Measurements from ENCODE around the gene TTLL11. TPM values are rescaled to one million over a fixed set of nuclear protein-coding genes. Genes with fewer than 3 reads are reported as not detected.

The TTLL11 gene
- total RNA-seq, 1 donor from 2014 or later: 23.9 TPM

DNA sequence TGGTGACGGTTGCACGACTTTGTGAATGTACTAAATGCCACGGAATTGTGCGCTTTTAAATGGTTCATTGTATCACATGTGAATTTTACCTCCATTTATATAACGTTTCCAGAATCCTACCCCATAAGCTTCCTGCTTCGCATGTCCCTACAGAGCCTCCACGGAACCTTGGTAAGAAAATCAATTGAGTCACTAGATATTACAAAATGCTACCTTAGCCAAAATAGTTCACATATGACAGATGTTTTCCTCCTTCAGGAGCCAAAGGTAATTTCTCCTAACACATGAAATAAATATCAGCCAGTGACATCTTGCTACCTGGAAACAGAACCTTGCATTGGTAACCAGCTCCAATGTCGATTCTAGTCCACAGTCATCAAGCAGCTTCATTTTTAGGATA is 125.1 kb downstream of the TTLL11 start:
- Mint-ChIP-seq H3K36me3 (ENCODE audit: unreplicated experiment) (peaks cover 14% of the 10 kb centered on the region), H3K27me3 (ENCODE audit: unreplicated experiment) (peaks cover 2% of the 10 kb centered on the region), H3K9me3 (ENCODE audit: unreplicated experiment) (peaks cover 5% of the 10 kb centered on the region), H3K4me3 (ENCODE audit: unreplicated experiment) (no peak overlapping the region), H3K27ac (ENCODE audit: unreplicated experiment) (no peak overlapping the region), H3K4me1 (ENCODE audit: low read depth, unreplicated experiment) (peaks cover 1% of the 10 kb centered on the region)
- DNase-seq: no peak
- TF ChIP-seq, protein P1, sequence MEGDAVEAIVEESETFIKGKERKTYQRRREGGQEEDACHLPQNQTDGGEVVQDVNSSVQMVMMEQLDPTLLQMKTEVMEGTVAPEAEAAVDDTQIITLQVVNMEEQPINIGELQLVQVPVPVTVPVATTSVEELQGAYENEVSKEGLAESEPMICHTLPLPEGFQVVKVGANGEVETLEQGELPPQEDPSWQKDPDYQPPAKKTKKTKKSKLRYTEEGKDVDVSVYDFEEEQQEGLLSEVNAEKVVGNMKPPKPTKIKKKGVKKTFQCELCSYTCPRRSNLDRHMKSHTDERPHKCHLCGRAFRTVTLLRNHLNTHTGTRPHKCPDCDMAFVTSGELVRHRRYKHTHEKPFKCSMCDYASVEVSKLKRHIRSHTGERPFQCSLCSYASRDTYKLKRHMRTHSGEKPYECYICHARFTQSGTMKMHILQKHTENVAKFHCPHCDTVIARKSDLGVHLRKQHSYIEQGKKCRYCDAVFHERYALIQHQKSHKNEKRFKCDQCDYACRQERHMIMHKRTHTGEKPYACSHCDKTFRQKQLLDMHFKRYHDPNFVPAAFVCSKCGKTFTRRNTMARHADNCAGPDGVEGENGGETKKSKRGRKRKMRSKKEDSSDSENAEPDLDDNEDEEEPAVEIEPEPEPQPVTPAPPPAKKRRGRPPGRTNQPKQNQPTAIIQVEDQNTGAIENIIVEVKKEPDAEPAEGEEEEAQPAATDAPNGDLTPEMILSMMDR (IDR thresholded peaks at IDR 0.05; ENCODE audit: partially characterized antibody, unreplicated experiment): no peak

DNA sequence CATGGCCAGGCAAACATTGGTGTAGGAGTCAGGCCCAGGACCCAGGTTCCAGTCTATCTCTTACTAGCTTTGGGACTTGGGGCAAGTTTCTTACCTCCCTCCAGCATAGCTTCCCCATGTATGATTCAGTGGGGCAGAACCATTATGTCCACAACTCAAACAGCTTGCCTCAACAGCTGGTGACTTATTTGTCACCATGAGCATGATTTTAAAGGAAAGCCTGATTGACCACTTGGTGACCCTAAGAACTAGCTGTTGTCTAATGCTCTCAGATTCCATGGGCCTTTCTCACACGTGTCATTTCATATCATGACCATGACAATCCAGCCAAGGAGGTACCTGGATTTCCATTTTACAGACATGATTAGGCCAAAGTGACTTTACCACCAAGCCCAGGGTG is 126.4 kb downstream of the TTLL11 start:
- Mint-ChIP-seq H3K4me3 (ENCODE audit: unreplicated experiment) (no peak overlapping the region), H3K27me3 (ENCODE audit: unreplicated experiment) (peaks cover 5% of the 10 kb centered on the region), H3K27ac (ENCODE audit: unreplicated experiment) (no peak overlapping the region), H3K4me1 (ENCODE audit: low read depth, unreplicated experiment) (peaks cover 1% of the 10 kb centered on the region), H3K36me3 (ENCODE audit: unreplicated experiment) (peaks cover 14% of the 10 kb centered on the region), H3K9me3 (ENCODE audit: unreplicated experiment) (peaks cover 4% of the 10 kb centered on the region)
- TF ChIP-seq, protein P1 (IDR thresholded peaks at IDR 0.05; ENCODE audit: partially characterized antibody, unreplicated experiment): no peak
- DNase-seq: no peak

DNA sequence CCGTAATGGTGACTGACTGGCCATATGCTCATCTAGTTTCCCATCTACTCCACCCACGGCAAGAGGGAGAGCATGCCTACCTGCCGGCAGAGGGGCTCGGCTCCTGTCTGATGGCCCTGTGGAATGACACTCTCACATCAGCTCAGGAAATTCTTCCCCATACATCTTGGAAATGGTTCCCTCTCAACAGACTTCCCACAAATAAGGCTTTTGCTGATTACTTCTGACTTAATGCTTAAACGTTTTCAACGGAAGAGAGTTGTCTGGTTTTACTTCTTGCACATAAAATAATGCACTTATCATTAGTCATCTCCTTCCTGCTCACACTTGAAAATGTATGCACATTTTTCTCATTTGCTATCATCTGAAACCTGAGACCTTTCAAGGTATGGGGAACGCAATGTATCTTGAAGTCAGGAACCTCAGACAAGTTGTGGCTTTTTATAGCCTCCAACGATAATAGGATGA is 129.5 kb downstream of the TTLL11 start:
- no peak overlapping the region for H3K4me3 Mint-ChIP-seq (ENCODE audit: unreplicated experiment)

DNA sequence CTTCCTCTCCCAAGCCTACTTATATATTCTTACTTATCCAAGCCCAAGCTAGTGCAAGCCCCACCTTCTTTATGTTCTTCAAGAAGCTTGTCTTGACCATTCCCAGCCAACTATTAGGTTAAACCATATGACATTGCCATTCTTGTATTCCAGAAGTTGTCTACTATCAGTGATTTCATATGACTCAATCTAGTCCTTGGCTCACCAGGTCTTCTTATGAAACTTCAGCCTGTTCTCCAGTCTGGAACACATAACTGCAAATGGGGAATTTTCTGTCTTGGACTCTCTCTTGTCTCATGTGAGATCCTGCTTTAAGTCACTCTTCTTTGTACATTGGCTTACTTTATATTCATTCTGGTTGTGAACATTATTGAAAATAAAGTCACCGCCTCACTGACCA is 130.7 kb downstream of the TTLL11 start:
- DNase-seq: no peak
- Mint-ChIP-seq H3K4me3 (ENCODE audit: unreplicated experiment) (no peak overlapping the region), H3K27me3 (ENCODE audit: unreplicated experiment) (peaks cover 6% of the 10 kb centered on the region), H3K27ac (ENCODE audit: unreplicated experiment) (no peak overlapping the region), H3K36me3 (ENCODE audit: unreplicated experiment) (peaks cover 4% of the 10 kb centered on the region), H3K4me1 (ENCODE audit: low read depth, unreplicated experiment) (no peaks in the 10 kb centered on the region), H3K9me3 (ENCODE audit: unreplicated experiment) (peaks cover 4% of the 10 kb centered on the region)
- TF ChIP-seq, protein P1 (IDR thresholded peaks at IDR 0.05; ENCODE audit: partially characterized antibody, unreplicated experiment): no peak

More for the DNA sequence above, 129.5 kb downstream of the TTLL11 start:
- H3K27ac Mint-ChIP-seq (ENCODE audit: unreplicated experiment): no peak overlapping the region
- H3K36me3 Mint-ChIP-seq (ENCODE audit: unreplicated experiment): peaks cover 4% of the 10 kb centered on the region
- H3K27me3 Mint-ChIP-seq (ENCODE audit: unreplicated experiment): peaks cover 5% of the 10 kb centered on the region
- DNase-seq: no peak
- H3K9me3 Mint-ChIP-seq (ENCODE audit: unreplicated experiment): peaks cover 4% of the 10 kb centered on the region
- H3K4me1 Mint-ChIP-seq (ENCODE audit: low read depth, unreplicated experiment): no peaks in the 10 kb centered on the region
- TF ChIP-seq, protein P1 (IDR thresholded peaks at IDR 0.05; ENCODE audit: partially characterized antibody, unreplicated experiment): no peak

DNA sequence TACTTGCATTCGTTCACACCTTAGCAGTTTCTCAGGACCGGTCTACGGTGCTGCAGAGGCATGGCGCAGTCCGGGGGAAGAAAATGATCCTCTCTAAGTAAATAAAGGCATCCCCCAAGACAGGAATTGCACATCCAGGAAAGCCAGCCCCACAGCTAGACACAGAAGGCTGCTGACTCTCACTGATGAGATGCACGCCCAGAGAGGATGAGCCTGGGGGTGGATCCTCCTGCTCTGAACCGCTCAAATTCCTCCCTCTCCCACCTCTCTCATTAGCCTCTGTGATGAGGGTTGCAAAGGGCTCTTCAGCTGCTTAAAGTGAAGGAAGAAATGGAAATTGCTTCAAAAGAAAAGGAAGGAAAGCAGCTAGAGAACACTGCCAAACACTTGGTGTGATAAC is 132.4 kb downstream of the TTLL11 start:
- Mint-ChIP-seq H3K9me3 (ENCODE audit: unreplicated experiment) (peaks cover 4% of the 10 kb centered on the region), H3K4me3 (ENCODE audit: unreplicated experiment) (no peak overlapping the region), H3K27me3 (ENCODE audit: unreplicated experiment) (peaks cover 6% of the 10 kb centered on the region), H3K4me1 (ENCODE audit: low read depth, unreplicated experiment) (no peaks in the 10 kb centered on the region), H3K36me3 (ENCODE audit: unreplicated experiment) (no peaks in the 10 kb centered on the region), H3K27ac (ENCODE audit: unreplicated experiment) (no peak overlapping the region)
- TF ChIP-seq, protein P1 (IDR thresholded peaks at IDR 0.05; ENCODE audit: partially characterized antibody, unreplicated experiment): no peak
- no peak for DNase-seq

All from glutamatergic neuron (in vitro differentiated cells).